ENCODE data around the gene LSM2.

- no peak for TF ChIP-seq CTCF (optimal IDR thresholded peaks at IDR 0.05 in 1 of 3, IDR thresholded peaks at IDR 0.05 in 1 of 3, conservative IDR thresholded peaks at IDR 0.05 in 1 of 3; ENCODE audit: extremely low read depth in 1 of 3, insufficient read depth in 2 of 3, low read length in 3 of 3)
- no peak for TF ChIP-seq EZH2 (IDR thresholded peaks at IDR 0.05; ENCODE audit: low read length)
Observed at GRCh38 chr6:31834367-31835250, 27.8 kb upstream of the LSM2 start.
